Activated CD4-positive, CD25-positive, alpha-beta regulatory T cell (primary cell): ENCODE measurements around the gene CHST15.
"Not testable (repeated sequence)": the region's sequence is repeated elsewhere in the genome, so short reads cannot be mapped to it uniquely, and the experiment has no call there.

Source experiments
- DNase-seq, 4 experiments: peaks; one replicate each; lab custom pipeline; 2025; lab: John Stamatoyannopoulos, UW

CHST15 gene

GRCh38 chr10:124098575-124098974 is 5.2 kb upstream of the CHST15 start:
- DNase-seq, result no peak

- DNase-seq, result no peak
Measured at GRCh38 chr10:124097883-124098282, 4.5 kb upstream of the CHST15 start.

GRCh38 chr10:124096494-124096893 is 3.1 kb upstream of the CHST15 start:
- DNase-seq, result no peak

GRCh38 chr10:124095801-124096200 is 2.4 kb upstream of the CHST15 start:
- not testable (repeated sequence) for DNase-seq

GRCh38 chr10:124095096-124095495 is 1.7 kb upstream of the CHST15 start:
- no peak for DNase-seq

- DNase-seq, result no peak
Measured at GRCh38 chr10:124094419-124094785, 1.0 kb upstream of the CHST15 start.

- not testable (repeated sequence) for DNase-seq
Measured at GRCh38 chr10:124093774-124094418, 498 bp upstream of the CHST15 start.

- peak in 1 of 4 experiments; percentile 10 for DNase-seq
Measured at GRCh38 chr10:124092250-124092859, 1.0 kb downstream of the CHST15 start.

GRCh38 chr10:124091646-124092249 is 1.6 kb downstream of the CHST15 start:
- DNase-seq, result no peak

GRCh38 chr10:124090601-124091209 is 2.7 kb downstream of the CHST15 start:
- no peak for DNase-seq

- no peak for DNase-seq
Measured at GRCh38 chr10:124089859-124090258, 3.5 kb downstream of the CHST15 start.

GRCh38 chr10:124088915-124089314 is 4.5 kb downstream of the CHST15 start:
- DNase-seq, result no peak

- no peak for DNase-seq
Measured at GRCh38 chr10:124087672-124088634, 5.4 kb downstream of the CHST15 start.

- DNase-seq, result no peak
Measured at GRCh38 chr10:124086787-124087671, 6.4 kb downstream of the CHST15 start.

- no peak for DNase-seq
Measured at GRCh38 chr10:124086097-124086710, 7.2 kb downstream of the CHST15 start.

GRCh38 chr10:124085680-124086079 is 7.7 kb downstream of the CHST15 start:
- DNase-seq, result no peak

- no peak for DNase-seq
Measured at GRCh38 chr10:124084708-124085107, 8.7 kb downstream of the CHST15 start.

- no peak for DNase-seq
Measured at GRCh38 chr10:124083740-124084397, 9.5 kb downstream of the CHST15 start.

GRCh38 chr10:124083047-124083739 is 10.2 kb downstream of the CHST15 start:
- DNase-seq, result no peak
